Ovary (tissue), 3 donors: ENCODE data around the gene ATXN10.

Experiments used
- EP300 ChIP-seq: sonication (generic); formaldehyde crosslinking; IDR thresholded peaks from one replicate; pipeline ENCODE4 v1.6.1; 2017; ENCODE audit warnings: antibody characterized with exemption
- POLR2A ChIP-seq: fragments of 450-650 bp; IDR thresholded peaks from one replicate; pipeline ENCODE4 v1.6.1; 2017; ENCODE audit warnings: antibody characterized with exemption, mild to moderate bottlenecking, moderate library complexity
- TF ChIP-seq, protein P1 (sequence below), 3 donors: fragments of 450-650 bp in 2 of 3; fragments of 200-600 bp in 1 of 3; IDR thresholded peaks; one replicate each; pipeline versions ENCODE4 v1.5.1 to v1.8.0; 2016 to 2022; ENCODE audit warnings: antibody characterized with exemption in 3 of 3, mild to moderate bottlenecking in 1 of 3
- donor health status: DM: no; HTN: no; CAD: no.

- no peak for TF ChIP-seq POLR2A
- TF ChIP-seq, protein P1, sequence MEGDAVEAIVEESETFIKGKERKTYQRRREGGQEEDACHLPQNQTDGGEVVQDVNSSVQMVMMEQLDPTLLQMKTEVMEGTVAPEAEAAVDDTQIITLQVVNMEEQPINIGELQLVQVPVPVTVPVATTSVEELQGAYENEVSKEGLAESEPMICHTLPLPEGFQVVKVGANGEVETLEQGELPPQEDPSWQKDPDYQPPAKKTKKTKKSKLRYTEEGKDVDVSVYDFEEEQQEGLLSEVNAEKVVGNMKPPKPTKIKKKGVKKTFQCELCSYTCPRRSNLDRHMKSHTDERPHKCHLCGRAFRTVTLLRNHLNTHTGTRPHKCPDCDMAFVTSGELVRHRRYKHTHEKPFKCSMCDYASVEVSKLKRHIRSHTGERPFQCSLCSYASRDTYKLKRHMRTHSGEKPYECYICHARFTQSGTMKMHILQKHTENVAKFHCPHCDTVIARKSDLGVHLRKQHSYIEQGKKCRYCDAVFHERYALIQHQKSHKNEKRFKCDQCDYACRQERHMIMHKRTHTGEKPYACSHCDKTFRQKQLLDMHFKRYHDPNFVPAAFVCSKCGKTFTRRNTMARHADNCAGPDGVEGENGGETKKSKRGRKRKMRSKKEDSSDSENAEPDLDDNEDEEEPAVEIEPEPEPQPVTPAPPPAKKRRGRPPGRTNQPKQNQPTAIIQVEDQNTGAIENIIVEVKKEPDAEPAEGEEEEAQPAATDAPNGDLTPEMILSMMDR (IDR thresholded peaks at IDR 0.05): no peak
- no peak for TF ChIP-seq EP300
These were observed 195.0 kb downstream of the ATXN10 start for GRCh38 chr22:45866646-45867117.
